Transverse colon (tissue), 4 donors: ENCODE data around the gene GFRA4.

Experiments
- EP300 ChIP-seq: sonication (generic); formaldehyde crosslinking; IDR thresholded peaks from one replicate; pipeline ENCODE4 v1.6.1; 2017; ENCODE audit warnings: antibody characterized with exemption, low read depth
- POLR2A ChIP-seq: fragments of 450-650 bp; IDR thresholded peaks from one replicate; pipeline ENCODE4 v1.6.1; 2016; ENCODE audit warnings: antibody characterized with exemption, mild to moderate bottlenecking, moderate library complexity
- POLR2AphosphoS5 ChIP-seq, 3 donors: sonication (generic); formaldehyde crosslinking; IDR thresholded peaks; one replicate each; pipeline ENCODE4 v1.6.1; 2016; ENCODE audit warnings: antibody characterized with exemption in 3 of 3
- TF ChIP-seq, protein P1 (sequence below), 5 experiments: fragments of 200-600 bp in 3 of 5; fragments of 450-650 bp in 2 of 5; sonication (generic) in 3 of 5; IDR thresholded peaks; 1 replicate in 2 of 5; 2 replicates in 3 of 5; pipeline ENCODE4 v1.5.1; 2016 to 2017; ENCODE audit warnings: antibody characterized with exemption in 5 of 5, inconsistent platforms in 3 of 5, mild to moderate bottlenecking in 2 of 5, moderate library complexity in 1 of 5

DNA sequence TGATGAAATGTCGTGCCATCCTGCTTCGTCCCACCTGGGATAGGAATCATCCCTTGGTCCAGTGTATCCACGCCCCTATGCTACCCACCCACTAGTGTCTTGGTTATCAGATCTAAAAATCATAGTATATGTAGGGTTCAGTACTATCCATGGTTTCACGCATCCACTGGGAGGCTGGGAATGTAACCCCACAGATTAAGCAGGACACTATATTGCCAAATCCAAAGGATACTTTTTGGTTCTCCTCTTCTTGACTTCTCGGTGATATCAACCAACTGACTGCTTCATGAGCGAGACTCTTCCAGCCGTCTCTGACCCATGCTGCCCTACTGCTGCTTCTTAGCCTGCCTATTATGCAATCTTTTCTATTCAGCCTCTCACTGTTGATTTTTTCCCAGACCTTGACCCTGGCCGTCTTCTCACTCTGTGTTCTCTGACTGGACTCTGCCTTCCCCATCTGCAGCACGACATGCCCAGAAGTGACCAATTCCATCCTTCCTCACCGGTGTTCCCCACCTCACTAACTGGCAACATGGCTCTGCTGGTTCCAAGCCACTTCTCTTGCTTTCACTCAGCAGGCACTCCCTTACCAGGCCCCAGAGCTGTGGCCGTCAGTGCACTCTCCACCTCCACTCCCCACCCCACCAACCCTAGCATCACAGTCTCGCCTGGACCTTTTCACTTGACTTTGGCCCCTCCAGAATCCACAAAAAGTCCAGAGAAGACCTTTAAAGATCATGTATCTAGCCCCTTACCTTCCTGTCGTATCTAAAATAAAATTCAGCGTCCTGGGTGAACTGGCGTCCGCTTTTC is 34.5 kb downstream of the GFRA4 start:
- TF ChIP-seq, protein P1, sequence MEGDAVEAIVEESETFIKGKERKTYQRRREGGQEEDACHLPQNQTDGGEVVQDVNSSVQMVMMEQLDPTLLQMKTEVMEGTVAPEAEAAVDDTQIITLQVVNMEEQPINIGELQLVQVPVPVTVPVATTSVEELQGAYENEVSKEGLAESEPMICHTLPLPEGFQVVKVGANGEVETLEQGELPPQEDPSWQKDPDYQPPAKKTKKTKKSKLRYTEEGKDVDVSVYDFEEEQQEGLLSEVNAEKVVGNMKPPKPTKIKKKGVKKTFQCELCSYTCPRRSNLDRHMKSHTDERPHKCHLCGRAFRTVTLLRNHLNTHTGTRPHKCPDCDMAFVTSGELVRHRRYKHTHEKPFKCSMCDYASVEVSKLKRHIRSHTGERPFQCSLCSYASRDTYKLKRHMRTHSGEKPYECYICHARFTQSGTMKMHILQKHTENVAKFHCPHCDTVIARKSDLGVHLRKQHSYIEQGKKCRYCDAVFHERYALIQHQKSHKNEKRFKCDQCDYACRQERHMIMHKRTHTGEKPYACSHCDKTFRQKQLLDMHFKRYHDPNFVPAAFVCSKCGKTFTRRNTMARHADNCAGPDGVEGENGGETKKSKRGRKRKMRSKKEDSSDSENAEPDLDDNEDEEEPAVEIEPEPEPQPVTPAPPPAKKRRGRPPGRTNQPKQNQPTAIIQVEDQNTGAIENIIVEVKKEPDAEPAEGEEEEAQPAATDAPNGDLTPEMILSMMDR (IDR thresholded peaks at IDR 0.05) = no peak
- TF ChIP-seq POLR2A = no peak
- TF ChIP-seq POLR2AphosphoS5 (IDR thresholded peaks at IDR 0.05) = no peak
- TF ChIP-seq EP300 = no peak
